Tracheal epithelial cell (primary cell): Measurements from ENCODE around the gene OR10T2. TPM values are rescaled to one million over a fixed set of nuclear protein-coding genes. Genes with fewer than 3 reads are reported as not detected.

Experiments used
- total RNA-seq: library from RNA; depleted of rRNA; stranded (reverse); fragments of >200 nt; gene quantifications from 2 replicates; pipeline ENCODE4 v1.2.1, GENCODE V29; 2014

OR10T2 gene
- total RNA-seq = not detected in 2 replicates

GRCh38 chr1:158398818-158399514 lies at the start of gene OR10T2:
OR10T2 (minus strand) TSS chr1:158399466; CDS start chr1:158399466, 0 bp downstream.

GRCh38 chr1:158426137-158426536 lies 26.9 kb upstream of the OR10T2 start, which contains the start of gene OR10K2:
OR10K2 (minus strand) TSS chr1:158426237; CDS start chr1:158420866, 5,371 bp downstream.

GRCh38 chr1:158353303-158354075 lies 45.8 kb downstream of the OR10T2 start, which contains the start of gene CD1E:
CD1E (plus strand) TSS chr1:158353894; CDS start chr1:158353989, 95 bp downstream.

Other genes starting within 250 kb of the OR10T2 start
- gene CD1D, start 218.6 kb downstream of the OR10T2 start, total RNA-seq = 0.96 and 3.8 TPM in 2 replicates
- not detected in 2 replicates for gene CD1A, start 145.0 kb downstream of the OR10T2 start, total RNA-seq
- not detected in 2 replicates for gene CD1C, start 109.5 kb downstream of the OR10T2 start, total RNA-seq
- gene CD1B, start 67.9 kb downstream of the OR10T2 start, total RNA-seq = not detected in 2 replicates
- not detected in 2 replicates for gene CD1E, start 45.6 kb downstream of the OR10T2 start, total RNA-seq
- gene OR10K2, start 26.8 kb upstream of the OR10T2 start, total RNA-seq = not detected in 2 replicates
- not detected in 2 replicates for gene OR10K1, start 62.4 kb upstream of the OR10T2 start, total RNA-seq
- gene OR10R2, start 72.8 kb upstream of the OR10T2 start, total RNA-seq = not detected in 2 replicates
- not detected in 2 replicates for gene OR6Y1, start 154.9 kb upstream of the OR10T2 start, total RNA-seq
- gene OR6P1, start 171.1 kb upstream of the OR10T2 start, total RNA-seq = not detected in 2 replicates
- gene OR10X1, start 180.4 kb upstream of the OR10T2 start, total RNA-seq = not detected in 2 replicates
- gene OR10Z1, start 205.8 kb upstream of the OR10T2 start, total RNA-seq = not detected in 2 replicates